ENCODE results near the gene RBM20. TPM values are rescaled to one million over a fixed set of nuclear protein-coding genes. Genes with fewer than 3 reads are reported as not detected.

Gene RBM20
- total and polyA plus RNA-seq, 2 of the 4 experiments (the other 2 are of a cell fraction), result under 0.01 to 0.15 TPM

DNA sequence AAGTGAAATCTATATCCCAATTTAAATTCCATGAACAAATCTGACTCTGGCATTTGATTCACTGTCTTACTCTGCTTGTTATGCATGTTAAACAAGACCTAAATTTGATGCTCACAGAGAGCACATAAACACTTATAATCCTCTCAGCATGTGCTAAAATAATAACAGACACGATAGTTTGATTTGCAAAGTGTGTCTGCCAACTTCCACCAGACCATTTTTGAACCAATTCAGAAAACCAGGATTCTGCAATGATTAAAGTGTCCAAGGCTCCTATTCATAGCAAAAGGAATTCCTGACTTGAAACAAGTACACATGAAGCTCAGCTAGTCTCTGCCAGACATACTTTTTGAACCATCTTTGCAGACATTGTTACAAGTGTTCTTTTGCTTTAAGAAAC, 11.2 kb downstream of the RBM20 start:
- Histone ChIP-seq H2BK5ac (ENCODE audit: low read depth, low read length, poor library complexity, severe bottlenecking) (no peak overlapping the region), H3K18ac (ENCODE audit: low read depth, low read length) (peak overlapping the region; percentile 69; the same call in 1 of the 2 replicates), H2AFZ (replicated peaks; ENCODE audit: low read length, poor library complexity) (no peak overlapping the region), H2AK9ac (replicated peaks; ENCODE audit: low read depth, low read length, poor library complexity) (no peak overlapping the region), H3K9me1 (ENCODE audit: insufficient read depth, low read length) (no peaks in the 10 kb centered on the region), H2BK20ac (ENCODE audit: low read depth, low read length) (no peak overlapping the region), H3K56ac (ENCODE audit: extremely low read depth, insufficient read depth, low read length) (no peak overlapping the region), H3K79me1 (ENCODE audit: low read depth in 1 of 2, low read length in 2 of 2) (no peaks in the 10 kb centered on the region), H3K4me3 (ENCODE audit: insufficient read depth, low read depth, low read length) (no peak overlapping the region), H4K8ac (ENCODE audit: low read depth in 2 of 2, low read length in 2 of 2) (no peak overlapping the region), H2BK120ac (ENCODE audit: low read depth, low read length) (no peak overlapping the region), H3K4me2 (ENCODE audit: low read depth, low read length) (no peak overlapping the region), H3K14ac (replicated peaks; ENCODE audit: low read depth, low read length) (no peak overlapping the region), H4K5ac (ENCODE audit: low read depth, low read length) (no peak overlapping the region), H2BK15ac (ENCODE audit: low read depth, low read length) (no peak overlapping the region), H3K9ac (ENCODE audit: low read depth, low read length) (no peak overlapping the region), H3K4me1 (ENCODE audit: control insufficient read depth, insufficient read depth, low read length) (peaks cover 2% of the 10 kb centered on the region), H3K27me3 (ENCODE audit: control insufficient read depth, insufficient read depth, low read length) (peaks cover 8% of the 10 kb centered on the region; the same call in 1 of the 2 replicates), H4K91ac (ENCODE audit: insufficient read depth, low read depth, low read length) (no peak overlapping the region), H3K9me3 (ENCODE audit: control insufficient read depth, insufficient read depth, low read length) (no peaks in the 10 kb centered on the region), H4K20me1 (ENCODE audit: insufficient read depth, low read length) (no peaks in the 10 kb centered on the region; the same call in 1 of the 2 replicates), H3K4ac (ENCODE audit: low read depth, low read length) (no peak overlapping the region), H2AK5ac (ENCODE audit: low read depth, low read length) (no peak overlapping the region), H3K23ac (ENCODE audit: low read depth, low read length) (no peak overlapping the region), H3K27ac (ENCODE audit: insufficient read depth, low read length) (no peak overlapping the region), H3K36me3 (ENCODE audit: control insufficient read depth, insufficient read depth, low read length) (no peaks in the 10 kb centered on the region)
- in situ Hi-C loops (cut with MboI; ENCODE audit: low sequenced_read_pairs) (no loop called here), intact Hi-C loops (cut with micrococcal nuclease) (no loop called here), dilution Hi-C loops (cut with HindIII; ENCODE audit: low sequenced_read_pairs, unreplicated experiment) (no loop called here)
- ATAC-seq (ENCODE audit: low read depth) (peak; percentile 40), DNase-seq (peak; percentile 33)
- POLR2A ChIA-PET (ENCODE audit: unreplicated experiment), result no interaction called here
- no TSS peak for BruUV-seq (replicated peaks)
- CTCF ChIA-PET, result interaction anchor here (0.6 to 1.7 kb wide), 2 partner anchors 17 to 136 kb away, joined by 3 to 7 read pairs; no protein-coding TSS in a partner anchor
- no CpG with 5 or more reads among the region's 1 CpG for WGBS, 2 experiments (ENCODE audit: extremely low coverage in 2 of 2, insufficient read length in 1 of 2)
- TF ChIP-seq RFX5 (IDR thresholded peaks at IDR 0.05; ENCODE audit: low read depth, low read length) (no peak), CHD1 (IDR thresholded peaks at IDR 0.05; ENCODE audit: low read depth, low read length) (no peak), BHLHE40 (IDR thresholded peaks at IDR 0.05; ENCODE audit: low read depth, low read length) (no peak), MAFK (IDR thresholded peaks at IDR 0.05; ENCODE audit: low read depth, low read length) (no peak), NFE2L2 (IDR thresholded peaks at IDR 0.05; ENCODE audit: low read depth, low read length) (no peak), MXI1 (IDR thresholded peaks at IDR 0.05; ENCODE audit: borderline replicate concordance, low read depth, low read length) (no peak), CEBPB (IDR thresholded peaks at IDR 0.05; ENCODE audit: low read depth, low read length) (no peak), RAD21 (IDR thresholded peaks at IDR 0.05; ENCODE audit: low read length) (no peak), POLR2A (IDR thresholded peaks at IDR 0.05; ENCODE audit: low read depth, low read length) (no peak), FOS (IDR thresholded peaks at IDR 0.05; ENCODE audit: low read depth, low read length) (no peak), SMC3 (IDR thresholded peaks at IDR 0.05; ENCODE audit: low read depth, low read length) (no peak), RCOR1 (IDR thresholded peaks at IDR 0.05; ENCODE audit: insufficient replicate concordance, low read length) (no peak)
- TF ChIP-seq, protein P1, sequence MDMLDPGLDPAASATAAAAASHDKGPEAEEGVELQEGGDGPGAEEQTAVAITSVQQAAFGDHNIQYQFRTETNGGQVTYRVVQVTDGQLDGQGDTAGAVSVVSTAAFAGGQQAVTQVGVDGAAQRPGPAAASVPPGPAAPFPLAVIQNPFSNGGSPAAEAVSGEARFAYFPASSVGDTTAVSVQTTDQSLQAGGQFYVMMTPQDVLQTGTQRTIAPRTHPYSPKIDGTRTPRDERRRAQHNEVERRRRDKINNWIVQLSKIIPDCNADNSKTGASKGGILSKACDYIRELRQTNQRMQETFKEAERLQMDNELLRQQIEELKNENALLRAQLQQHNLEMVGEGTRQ (IDR thresholded peaks at IDR 0.05; ENCODE audit: low read depth, low read length), result no peak
- TF ChIP-seq, protein P2, sequence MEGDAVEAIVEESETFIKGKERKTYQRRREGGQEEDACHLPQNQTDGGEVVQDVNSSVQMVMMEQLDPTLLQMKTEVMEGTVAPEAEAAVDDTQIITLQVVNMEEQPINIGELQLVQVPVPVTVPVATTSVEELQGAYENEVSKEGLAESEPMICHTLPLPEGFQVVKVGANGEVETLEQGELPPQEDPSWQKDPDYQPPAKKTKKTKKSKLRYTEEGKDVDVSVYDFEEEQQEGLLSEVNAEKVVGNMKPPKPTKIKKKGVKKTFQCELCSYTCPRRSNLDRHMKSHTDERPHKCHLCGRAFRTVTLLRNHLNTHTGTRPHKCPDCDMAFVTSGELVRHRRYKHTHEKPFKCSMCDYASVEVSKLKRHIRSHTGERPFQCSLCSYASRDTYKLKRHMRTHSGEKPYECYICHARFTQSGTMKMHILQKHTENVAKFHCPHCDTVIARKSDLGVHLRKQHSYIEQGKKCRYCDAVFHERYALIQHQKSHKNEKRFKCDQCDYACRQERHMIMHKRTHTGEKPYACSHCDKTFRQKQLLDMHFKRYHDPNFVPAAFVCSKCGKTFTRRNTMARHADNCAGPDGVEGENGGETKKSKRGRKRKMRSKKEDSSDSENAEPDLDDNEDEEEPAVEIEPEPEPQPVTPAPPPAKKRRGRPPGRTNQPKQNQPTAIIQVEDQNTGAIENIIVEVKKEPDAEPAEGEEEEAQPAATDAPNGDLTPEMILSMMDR (conservative IDR thresholded peaks at IDR 0.05; ENCODE audit: low read depth, low read length), result no peak
